Fibroblast of lung (primary cell): Measurements from ENCODE around the gene PCNT.

Experiments
- CTCF ChIP-seq, 2 donors: IDR thresholded peaks in 1 of 2; conservative IDR thresholded peaks in 1 of 2; 1 replicate in 1 of 2; 2 replicates in 1 of 2; pipeline ENCODE4 v1.5.1; 2011 to 2012; ENCODE audit warnings: low read length in 2 of 2, control low read depth in 1 of 2, inconsistent platforms in 1 of 2, low read depth in 1 of 2, mild to moderate bottlenecking in 1 of 2
- EZH2 ChIP-seq: IDR thresholded peaks from 2 replicates; pipeline ENCODE4 v1.5.1; 2012; ENCODE audit warnings: low read length, control low read depth, mild to moderate bottlenecking; ENCODE audit errors: missing control alignments

DNA sequence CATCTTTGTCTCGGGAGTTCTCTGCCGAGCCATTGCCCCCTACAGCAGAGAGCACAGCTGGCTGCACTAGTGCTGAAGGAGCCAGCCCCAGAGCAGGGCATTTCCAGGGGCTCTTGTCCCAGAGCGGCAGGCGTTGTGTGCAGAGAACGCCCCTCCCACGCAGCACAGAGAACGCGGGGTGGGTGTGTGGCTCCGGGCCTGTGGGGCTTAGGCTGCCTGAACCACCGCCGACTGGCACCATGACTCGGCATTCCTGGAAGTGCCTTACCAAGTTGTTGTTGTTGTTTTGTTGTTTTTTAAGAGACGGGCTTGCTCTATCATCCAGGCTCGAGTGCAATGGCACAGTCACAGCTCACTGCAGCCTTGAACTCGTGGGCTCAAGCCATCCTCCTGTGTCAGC lies 119.0 kb downstream of the PCNT start:
- TF ChIP-seq CTCF (conservative IDR thresholded peaks at IDR 0.05 in 1 of 2, IDR thresholded peaks at IDR 0.05 in 1 of 2; ENCODE audit: low read depth in 1 of 2, low read length in 2 of 2) (no peak), EZH2 (no peak)
